Vagina (tissue), 2 donors: Measurements from ENCODE around the gene RASD1. TPM values are rescaled to one million over a fixed set of nuclear protein-coding genes. Genes with fewer than 3 reads are reported as not detected.

Experiments
- DNase-seq, 2 donors: peaks; one replicate each; pipeline ENCODE4 v3.0.0-alpha.2; 2017; ENCODE audit errors: extremely low spot score in 2 of 2
- H3K27ac ChIP-seq: fragments of 200-600 bp; sonication (generic); one replicate; pipeline ENCODE4 v1.5.1; 2019
- H3K27me3 ChIP-seq: fragments of 200-600 bp; sonication (generic); one replicate; pipeline ENCODE4 v1.5.1; 2019
- H3K36me3 ChIP-seq, 2 donors: fragments of 200-600 bp; sonication (generic); one replicate each; pipeline ENCODE4 v1.5.1; 2017 to 2019
- H3K4me1 ChIP-seq: fragments of 200-600 bp; sonication (generic); one replicate; pipeline ENCODE4 v1.5.1; 2019
- H3K4me3 ChIP-seq, 2 donors: fragments of 200-600 bp; sonication (generic); 1 replicate in 1 of 2; 2 replicates in 1 of 2; pipeline ENCODE4 v1.5.1; 2016 to 2019
- H3K9me3 ChIP-seq: fragments of 200-600 bp; sonication (generic); one replicate; pipeline ENCODE4 v1.5.1; 2019
- CTCF ChIP-seq, 3 experiments: fragments of 450-650 bp in 2 of 3; fragments of 200-600 bp in 1 of 3; sonication (generic) in 1 of 3; IDR thresholded peaks; one replicate each; pipeline ENCODE4 v1.5.1; 2017 to 2019; ENCODE audit warnings: antibody characterized with exemption in 3 of 3, mild to moderate bottlenecking in 2 of 3, moderate library complexity in 2 of 3
- POLR2A ChIP-seq, 2 donors: fragments of 450-650 bp; IDR thresholded peaks; one replicate each; pipeline ENCODE4 v1.6.1; 2017; ENCODE audit warnings: antibody characterized with exemption in 2 of 2, mild to moderate bottlenecking in 2 of 2, moderate library complexity in 2 of 2
- POLR2AphosphoS5 ChIP-seq, 2 donors: sonication (generic); formaldehyde crosslinking; IDR thresholded peaks; one replicate each; pipeline ENCODE4 v1.9.0; 2017; ENCODE audit warnings: antibody characterized with exemption in 2 of 2, mild to moderate bottlenecking in 2 of 2, low read depth in 1 of 2; ENCODE audit not compliant: insufficient read depth in 1 of 2
- intact Hi-C: fragments of 100-400 bp; cut with DNase I; formaldehyde crosslinking; loops from one replicate; pipeline ENCODE4 v1.15.1; 2023
- total RNA-seq: library from RNA; depleted of rRNA; stranded (reverse); fragments of >200 nt; gene quantifications from one replicate; pipeline ENCODE4 v1.2.3, GENCODE V29; 2016

Gene RASD1
- total RNA-seq, 1 donor from 2014 or later, result 227 TPM

- no peak for DNase-seq
- Histone ChIP-seq H3K9me3 (no peaks in the 10 kb centered on the region), H3K36me3 (no peaks in the 10 kb centered on the region), H3K27me3 (no peaks in the 10 kb centered on the region), H3K4me1 (no peaks in the 10 kb centered on the region), H3K27ac (no peak overlapping the region), H3K4me3 (no peak overlapping the region)
- intact Hi-C loops, result no loop called here
- TF ChIP-seq POLR2A (IDR thresholded peaks at IDR 0.05) (no peak), CTCF (IDR thresholded peaks at IDR 0.05) (no peak), POLR2AphosphoS5 (IDR thresholded peaks at IDR 0.05; ENCODE audit: insufficient read depth in 1 of 2, low read depth in 1 of 2) (no peak)
Observed at GRCh38 chr17:17533901-17534441, 37.8 kb upstream of the RASD1 start.

GRCh38 chr17:17532991-17533390 lies 36.8 kb upstream of the RASD1 start:
- no peak overlapping the region for H3K27ac ChIP-seq
- intact Hi-C loops, result no loop called here
- no peaks in the 10 kb centered on the region for H3K36me3 ChIP-seq
- H3K9me3 ChIP-seq, result no peaks in the 10 kb centered on the region
- H3K27me3 ChIP-seq, result no peaks in the 10 kb centered on the region
- DNase-seq, result no peak
- no peak overlapping the region for H3K4me3 ChIP-seq
- no peaks in the 10 kb centered on the region for H3K4me1 ChIP-seq
- TF ChIP-seq POLR2AphosphoS5 (IDR thresholded peaks at IDR 0.05; ENCODE audit: insufficient read depth in 1 of 2, low read depth in 1 of 2) (no peak), CTCF (IDR thresholded peaks at IDR 0.05) (no peak), POLR2A (IDR thresholded peaks at IDR 0.05) (no peak)

- intact Hi-C loops, result no loop called here
Observed at GRCh38 chr17:17531156-17531555, 35.0 kb upstream of the RASD1 start.

GRCh38 chr17:17528696-17529652 lies 32.8 kb upstream of the RASD1 start:
- Histone ChIP-seq H3K9me3 (no peaks in the 10 kb centered on the region), H3K27me3 (no peaks in the 10 kb centered on the region), H3K36me3 (no peaks in the 10 kb centered on the region), H3K4me1 (peaks cover 8% of the 10 kb centered on the region), H3K4me3 (no peak overlapping the region), H3K27ac (no peak overlapping the region)
- TF ChIP-seq POLR2AphosphoS5 (IDR thresholded peaks at IDR 0.05; ENCODE audit: insufficient read depth in 1 of 2, low read depth in 1 of 2), result no peak
- TF ChIP-seq POLR2A (IDR thresholded peaks at IDR 0.05), result no peak
- no peak for TF ChIP-seq CTCF (IDR thresholded peaks at IDR 0.05)
- no peak for DNase-seq
- intact Hi-C loops, result no loop called here

More at GRCh38 chr17:17531156-17531555, 35.0 kb upstream of the RASD1 start:
- Histone ChIP-seq H3K4me3 (no peak overlapping the region), H3K4me1 (peaks cover 4% of the 10 kb centered on the region), H3K27ac (no peak overlapping the region), H3K36me3 (no peaks in the 10 kb centered on the region), H3K27me3 (no peaks in the 10 kb centered on the region), H3K9me3 (no peaks in the 10 kb centered on the region)
- no peak for TF ChIP-seq POLR2A (IDR thresholded peaks at IDR 0.05)
- TF ChIP-seq POLR2AphosphoS5 (IDR thresholded peaks at IDR 0.05; ENCODE audit: insufficient read depth in 1 of 2, low read depth in 1 of 2), result no peak
- TF ChIP-seq CTCF (IDR thresholded peaks at IDR 0.05), result no peak
- DNase-seq, result no peak
